NCI-H510A treated with DMSO at 0.1 percent for 48 hours (cell line): ENCODE measurements around the gene PSME2.

Experiments used
- DNase-seq: peaks from one replicate; lab custom pipeline; 2025; lab: John Stamatoyannopoulos, UW

PSME2 gene

DNA sequence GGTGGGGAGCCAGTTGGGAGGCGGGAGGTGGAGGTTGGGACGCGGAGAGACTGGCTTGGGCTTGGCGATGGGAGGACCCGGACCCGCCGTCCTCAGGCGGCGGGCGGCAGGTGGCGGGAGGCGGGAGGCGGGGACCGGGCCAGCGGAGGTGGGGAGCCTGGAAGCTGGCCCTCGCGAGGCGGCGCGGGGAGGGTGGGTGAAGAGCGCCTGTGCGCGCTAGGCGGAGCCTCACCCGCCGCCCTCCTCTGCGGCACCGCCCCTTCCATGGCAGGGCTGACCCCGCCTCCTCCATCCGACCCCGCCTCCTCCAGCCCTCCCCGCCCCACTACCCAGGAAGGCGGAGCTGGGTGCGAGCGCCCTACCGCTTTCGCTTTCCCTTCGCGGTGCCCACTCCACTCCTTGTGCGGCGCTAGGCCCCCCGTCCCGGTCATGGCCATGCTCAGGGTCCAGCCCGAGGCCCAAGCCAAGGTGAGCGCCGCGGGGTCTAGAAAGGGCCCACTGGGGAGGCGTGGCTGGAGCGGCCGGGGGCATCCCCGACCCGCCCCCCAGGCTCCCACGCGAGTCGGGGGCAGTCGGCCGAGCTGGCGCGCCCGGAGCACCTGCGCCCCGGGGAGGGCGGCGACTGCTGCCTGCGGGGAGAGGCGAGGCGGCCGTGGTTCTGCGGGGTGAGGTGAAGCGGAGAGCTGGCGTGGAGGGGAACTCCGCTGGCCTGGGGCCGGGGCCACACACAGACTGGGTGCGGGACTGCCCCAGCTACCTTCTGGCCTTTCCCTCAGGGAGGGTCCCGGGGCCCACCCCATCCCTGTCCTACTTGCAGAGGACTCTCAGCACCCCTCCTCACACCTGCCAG is 10.4 kb downstream of the PSME2 start, which contains the start of gene PSME1:
TSS of gene PSME1 (plus strand) at position 361 of the 850 bp plus-strand sequence. CDS start at position 430, 69 bp downstream.
- DNase-seq = peak; percentile 87

DNA sequence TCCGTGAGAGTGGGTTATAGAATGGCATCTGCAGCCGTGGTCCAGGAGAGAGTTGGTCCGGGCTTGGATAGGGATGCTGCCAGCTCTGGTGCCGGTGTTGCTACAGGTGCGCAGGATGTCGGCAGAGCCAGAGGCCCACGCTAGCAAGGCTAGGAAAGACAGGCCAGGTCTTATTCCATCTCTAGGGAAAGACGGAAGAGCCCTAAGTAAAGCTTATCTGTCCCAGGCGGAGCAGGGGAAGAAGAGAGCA is 10.9 kb downstream of the PSME2 start:
- DNase-seq = no peak

GRCh38 chr14:24133735-24134134 is 12.7 kb downstream of the PSME2 start:
- no peak for DNase-seq

DNA sequence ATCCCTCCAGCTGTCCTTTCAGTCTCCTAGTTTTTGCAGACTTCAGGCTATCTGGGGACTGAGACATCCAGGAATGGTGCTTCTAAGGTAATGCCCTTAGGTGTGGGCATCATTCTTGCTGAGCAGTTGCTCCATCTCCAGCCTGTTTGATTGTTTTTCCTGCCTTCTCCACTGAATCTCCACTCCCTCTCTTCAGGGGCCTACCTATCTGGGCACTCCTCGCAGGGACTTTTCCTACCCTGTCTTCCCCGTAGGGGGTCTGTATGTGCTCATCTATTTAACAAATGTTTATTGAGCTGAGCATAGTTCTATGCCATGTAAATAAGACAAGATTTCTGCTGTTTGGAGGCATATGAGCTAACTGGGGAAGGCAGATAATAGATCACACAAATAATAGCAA is 13.4 kb downstream of the PSME2 start:
- DNase-seq = no peak

GRCh38 chr14:24132061-24132685 is 14.2 kb downstream of the PSME2 start:
- peak; percentile 63 for DNase-seq

DNA sequence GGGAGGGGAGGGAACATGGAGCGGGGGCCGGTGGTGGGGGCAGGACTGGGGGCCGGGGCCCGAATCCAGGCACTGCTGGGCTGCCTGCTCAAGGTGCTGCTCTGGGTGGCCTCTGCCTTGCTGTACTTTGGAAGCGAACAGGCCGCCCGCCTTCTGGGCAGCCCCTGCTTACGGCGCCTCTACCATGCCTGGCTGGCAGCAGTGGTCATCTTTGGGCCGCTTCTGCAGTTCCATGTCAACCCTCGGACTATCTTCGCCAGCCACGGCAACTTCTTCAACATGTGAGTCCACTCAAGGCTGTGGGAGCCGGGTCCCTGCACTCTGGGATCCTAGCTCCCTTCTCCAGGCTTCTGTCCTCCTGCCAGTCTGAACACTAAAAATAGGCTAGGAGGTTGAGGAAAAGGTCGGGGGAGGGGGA is 14.9 kb downstream of the PSME2 start:
- DNase-seq = no peak

DNA sequence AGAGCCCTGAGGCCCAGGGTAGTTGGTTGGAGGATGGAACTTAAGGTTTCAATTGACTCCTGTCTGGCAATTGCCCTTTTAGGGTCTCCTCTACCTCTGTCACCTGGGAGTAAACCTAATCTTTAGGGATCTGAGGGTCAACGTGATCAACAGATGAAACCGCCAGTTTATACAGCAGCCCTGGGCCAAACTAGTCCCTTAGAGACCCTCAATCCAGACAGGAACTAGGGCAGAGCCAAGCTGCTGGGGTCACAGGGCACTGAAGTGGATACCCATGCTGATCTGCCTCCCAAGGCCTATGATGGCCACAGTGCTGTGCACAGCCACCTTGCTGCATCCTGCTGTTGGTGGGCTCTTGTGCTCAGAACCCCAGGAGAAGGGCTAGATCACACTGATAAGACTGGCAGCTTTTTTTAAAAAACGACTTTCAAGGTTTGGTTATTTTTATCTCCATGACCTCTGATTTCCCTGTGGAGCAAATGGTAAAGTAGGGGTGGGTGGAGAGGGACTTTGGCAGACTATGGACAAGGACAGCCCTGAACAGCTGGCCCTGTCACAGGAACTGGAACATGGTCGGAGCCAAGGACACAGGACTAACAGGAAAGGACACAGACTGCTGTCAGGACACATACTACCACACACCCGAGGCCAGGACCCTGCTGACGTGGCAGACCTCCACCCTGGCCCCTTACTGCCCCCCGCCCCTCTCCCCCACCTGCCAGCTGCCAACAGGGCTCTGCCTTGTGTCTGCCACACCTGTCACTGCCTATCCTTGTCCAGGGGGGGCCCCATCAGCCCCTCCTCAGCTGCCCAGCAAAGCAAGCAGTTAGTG is 15.5 kb downstream of the PSME2 start:
- DNase-seq = no peak

DNA sequence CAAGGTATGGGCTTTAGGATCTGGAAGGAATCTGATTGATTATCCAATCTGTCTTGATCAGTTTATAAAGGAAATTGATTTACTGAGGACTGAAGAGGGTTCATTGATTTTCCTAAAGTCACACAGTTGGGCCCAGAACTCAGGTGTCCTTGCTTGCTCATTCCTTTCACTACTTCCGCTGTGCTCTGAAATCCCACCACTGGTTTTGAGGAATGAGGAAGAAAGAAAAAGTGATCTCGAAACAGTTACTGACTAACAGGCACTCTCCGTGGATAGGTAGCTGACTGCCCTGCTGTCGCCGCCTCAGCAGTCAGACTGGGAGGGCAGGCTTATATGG is 16.1 kb downstream of the PSME2 start, which contains the start of gene FITM1:
TSS of gene FITM1 (plus strand) at position 280 of the 337 bp plus-strand sequence. CDS start 905 bp downstream, outside the sequence.
- no peak for DNase-seq

DNA sequence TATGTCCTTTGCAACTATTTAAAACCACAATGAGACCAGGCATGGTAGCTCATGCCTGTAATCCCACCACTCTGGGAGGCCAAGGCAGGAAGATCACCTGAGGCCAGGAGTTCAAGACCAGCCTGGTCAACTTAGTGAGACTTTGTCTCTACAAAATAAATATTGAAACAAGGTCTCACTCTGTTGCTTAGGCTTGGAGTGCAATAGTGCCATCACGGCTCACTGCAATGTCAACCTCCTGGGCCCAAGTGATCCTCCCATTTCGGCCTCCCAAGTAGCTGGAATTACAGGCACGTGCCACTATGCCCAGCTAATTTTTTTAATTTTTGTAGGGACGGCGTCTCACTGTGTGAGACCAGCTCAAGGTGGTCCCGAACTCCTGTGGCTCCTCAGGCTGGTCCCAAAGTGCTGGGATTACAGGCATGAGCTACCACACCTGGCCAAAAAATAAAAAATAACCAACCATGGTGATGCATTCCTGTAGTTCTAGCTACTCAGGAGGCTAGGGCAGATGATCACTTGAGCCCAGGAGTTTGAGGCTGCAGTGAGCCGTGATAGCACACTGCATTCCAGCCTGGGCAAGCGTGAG is 16.9 kb downstream of the PSME2 start:
- no peak for DNase-seq

DNA sequence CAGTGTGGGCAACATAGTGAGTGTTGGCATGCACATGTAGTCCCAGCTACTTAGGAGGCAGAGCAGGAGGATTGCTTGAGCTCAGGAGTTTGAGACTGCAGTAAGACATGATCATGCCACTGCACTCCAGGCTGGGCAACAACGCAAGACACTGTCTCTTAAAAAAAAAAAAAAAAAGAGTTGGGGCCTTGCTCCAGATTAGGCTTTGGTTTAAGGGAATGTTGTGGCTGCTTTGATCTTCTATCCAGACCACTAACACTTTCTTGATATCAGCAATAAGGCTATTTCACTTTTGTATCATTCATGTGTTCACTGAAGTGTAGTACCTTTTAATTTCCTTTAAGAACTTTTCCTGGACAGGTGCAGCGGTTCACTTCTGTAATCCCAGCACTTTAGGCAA is 18.7 kb downstream of the PSME2 start:
- no peak for DNase-seq

DNA sequence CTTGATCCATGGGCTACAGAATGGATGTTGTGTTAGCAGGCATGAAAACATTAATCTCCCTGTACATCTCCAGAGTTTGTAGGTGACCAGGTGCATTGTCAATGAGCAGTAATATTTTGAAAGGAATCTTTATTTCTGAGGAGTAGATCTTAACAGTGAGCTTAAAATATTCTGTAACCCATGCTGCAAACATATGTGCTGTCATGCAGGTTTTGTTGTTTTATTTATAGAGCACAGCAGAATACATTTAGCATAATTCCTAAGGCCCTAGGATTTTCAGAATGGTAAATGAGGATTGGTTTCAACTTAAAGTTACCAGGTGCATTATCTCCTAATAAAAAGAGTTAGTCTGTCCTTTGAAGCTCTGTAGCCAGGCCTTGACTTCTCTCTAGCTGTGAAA is 19.5 kb downstream of the PSME2 start:
- no peak for DNase-seq

DNA sequence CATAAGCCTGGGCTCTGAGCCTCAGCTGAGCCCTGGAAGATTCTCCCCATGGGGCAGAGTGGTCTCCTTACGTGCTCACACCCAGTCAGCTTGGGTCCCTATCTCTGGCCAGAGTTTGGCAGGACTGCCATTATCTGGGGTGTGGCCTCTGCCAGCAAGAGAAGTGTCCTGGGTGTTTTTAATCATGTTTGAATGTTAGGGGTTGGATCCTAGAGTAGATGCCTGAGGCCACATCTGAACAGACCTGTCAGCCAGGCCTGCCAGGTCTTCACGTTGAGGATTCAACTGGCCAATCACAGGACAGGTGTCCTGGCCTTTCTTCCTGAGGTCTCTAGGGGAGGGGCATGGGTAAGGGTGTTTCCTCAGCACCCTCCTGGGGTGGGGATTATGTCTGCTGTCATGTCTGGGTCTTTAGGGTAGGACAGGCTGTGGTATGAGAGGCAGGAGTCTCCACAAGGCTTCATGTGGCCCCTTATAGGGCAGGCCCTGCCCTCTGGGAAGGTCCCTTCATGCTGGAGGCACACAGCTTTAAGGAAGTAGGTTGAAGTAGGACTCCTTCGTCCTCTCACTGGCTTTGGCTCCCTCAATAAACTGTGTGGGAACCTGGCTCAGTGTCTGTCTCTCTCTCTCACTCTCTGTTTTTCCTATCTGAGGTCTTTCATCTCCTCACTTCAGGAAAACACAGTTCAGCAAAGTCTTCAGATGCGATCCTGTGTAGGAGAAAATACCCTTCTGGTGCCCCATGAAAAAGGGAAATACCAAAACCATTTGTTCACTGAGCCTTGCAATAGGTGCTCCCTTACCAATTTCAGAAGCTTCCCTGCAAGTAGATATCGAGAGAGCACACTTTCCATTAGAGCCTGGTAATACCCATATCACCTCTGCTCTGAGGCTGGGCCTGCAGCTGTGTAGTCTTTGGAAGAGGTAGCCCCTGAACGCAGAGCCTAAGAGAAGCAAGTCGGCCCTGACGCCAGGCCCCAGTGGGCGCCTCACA is 22.7 kb downstream of the PSME2 start:
- DNase-seq = no peak

GRCh38 chr14:24122898-24123297 is 23.5 kb downstream of the PSME2 start:
- no peak for DNase-seq

- no peak for DNase-seq
These were observed 24.0 kb downstream of the PSME2 start for GRCh38 chr14:24122416-24122815.

DNA sequence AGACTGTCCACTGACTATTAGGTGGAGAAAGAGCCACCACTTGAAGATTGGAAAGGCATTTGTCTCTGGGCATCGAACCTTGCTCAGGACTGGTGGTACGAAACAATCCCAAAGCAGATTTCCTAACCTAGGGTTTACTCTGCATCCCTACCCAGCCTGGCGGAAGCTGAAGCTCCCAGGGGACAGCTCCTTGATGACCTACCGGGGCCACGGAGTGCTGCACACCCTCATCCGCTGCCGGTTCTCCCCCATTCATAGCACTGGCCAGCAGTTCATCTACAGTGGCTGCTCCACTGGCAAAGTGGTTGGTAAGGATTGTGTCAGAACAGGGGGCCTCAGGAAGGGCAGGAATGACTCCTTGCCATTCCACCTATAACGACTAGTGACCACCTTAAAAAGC is 25.2 kb downstream of the PSME2 start:
- no peak for DNase-seq

DNA sequence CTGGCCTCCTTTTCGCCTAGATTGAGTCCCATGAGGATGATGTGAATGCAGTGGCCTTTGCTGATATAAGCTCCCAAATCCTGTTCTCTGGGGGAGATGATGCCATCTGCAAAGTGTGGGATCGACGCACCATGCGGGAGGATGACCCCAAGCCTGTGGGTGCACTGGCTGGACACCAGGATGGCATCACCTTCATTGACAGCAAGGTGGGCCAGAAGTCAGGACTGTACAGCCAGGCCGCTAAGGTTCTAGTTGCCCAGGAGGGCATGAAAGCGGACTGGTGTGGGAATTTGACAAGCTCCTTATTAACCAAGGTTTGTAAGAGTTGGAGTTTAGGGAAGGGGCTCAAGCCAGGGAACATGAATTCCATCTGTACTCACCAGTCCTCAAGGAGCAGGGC is 26.7 kb downstream of the PSME2 start:
- DNase-seq = no peak

DNA sequence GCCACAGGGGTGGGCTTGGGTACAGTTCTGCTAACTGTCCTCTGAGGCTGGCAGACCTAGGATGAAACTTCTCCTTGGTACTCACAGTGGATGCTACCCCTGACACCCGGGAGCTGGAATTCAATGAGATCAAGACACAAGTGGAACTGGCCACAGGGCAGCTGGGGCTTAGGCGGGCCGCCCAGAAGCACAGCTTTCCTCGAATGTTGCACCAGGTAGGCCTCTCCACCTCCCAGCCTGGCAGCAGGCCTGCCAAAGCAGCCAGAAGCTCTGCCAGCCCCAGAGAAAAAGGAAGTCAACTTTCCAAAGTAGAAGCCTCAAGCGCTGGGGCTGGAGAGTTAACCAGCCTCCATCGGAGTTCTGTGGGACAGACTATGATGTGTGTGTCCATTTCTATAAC is 29.2 kb downstream of the PSME2 start:
- DNase-seq = no peak

- no peak for DNase-seq
These were observed 30.1 kb downstream of the PSME2 start for GRCh38 chr14:24116128-24116814.

- no peak for DNase-seq
These were observed 30.8 kb downstream of the PSME2 start for GRCh38 chr14:24115422-24116127.
